Sciatic nerve (tissue), 2 donors: ENCODE measurements around the gene FBXL5. TPM values are rescaled to one million over a fixed set of nuclear protein-coding genes. Genes with fewer than 3 reads are reported as not detected.
A peak's percentile ranks its signal among the peaks of the same experiment; 100 is the strongest.

Experiments
- ATAC-seq: fragments of 200-7000 bp; cut with Tn5 transposase; one replicate; pipeline ENCODE4 v1.9.1; 2020; ENCODE audit warnings: mild to moderate bottlenecking, moderate library complexity
- DNase-seq: peaks from one replicate; pipeline ENCODE4 v3.0.0-alpha.2; 2020; ENCODE audit warnings: low spot score
- intact Hi-C: fragments of 100-400 bp; cut with DNase I; formaldehyde crosslinking; loops from one replicate; pipeline ENCODE4 v1.14.2; 2022
- total RNA-seq: library from RNA; stranded (reverse); fragmentation: NEBNext Ultra II Directional; extraction: Animal tissue kit (Norgen Biotek cat#: 25700); gene quantifications from one replicate; pipeline ENCODE4 v1.2.1, GENCODE V29; 2021
- donor health status: DM: no; HTN: no; CAD: no.
- donor health status: DM: no; HTN: no; CAD: no.

The FBXL5 gene
- total RNA-seq, 1 donor from 2014 or later: 97.4 TPM

DNA sequence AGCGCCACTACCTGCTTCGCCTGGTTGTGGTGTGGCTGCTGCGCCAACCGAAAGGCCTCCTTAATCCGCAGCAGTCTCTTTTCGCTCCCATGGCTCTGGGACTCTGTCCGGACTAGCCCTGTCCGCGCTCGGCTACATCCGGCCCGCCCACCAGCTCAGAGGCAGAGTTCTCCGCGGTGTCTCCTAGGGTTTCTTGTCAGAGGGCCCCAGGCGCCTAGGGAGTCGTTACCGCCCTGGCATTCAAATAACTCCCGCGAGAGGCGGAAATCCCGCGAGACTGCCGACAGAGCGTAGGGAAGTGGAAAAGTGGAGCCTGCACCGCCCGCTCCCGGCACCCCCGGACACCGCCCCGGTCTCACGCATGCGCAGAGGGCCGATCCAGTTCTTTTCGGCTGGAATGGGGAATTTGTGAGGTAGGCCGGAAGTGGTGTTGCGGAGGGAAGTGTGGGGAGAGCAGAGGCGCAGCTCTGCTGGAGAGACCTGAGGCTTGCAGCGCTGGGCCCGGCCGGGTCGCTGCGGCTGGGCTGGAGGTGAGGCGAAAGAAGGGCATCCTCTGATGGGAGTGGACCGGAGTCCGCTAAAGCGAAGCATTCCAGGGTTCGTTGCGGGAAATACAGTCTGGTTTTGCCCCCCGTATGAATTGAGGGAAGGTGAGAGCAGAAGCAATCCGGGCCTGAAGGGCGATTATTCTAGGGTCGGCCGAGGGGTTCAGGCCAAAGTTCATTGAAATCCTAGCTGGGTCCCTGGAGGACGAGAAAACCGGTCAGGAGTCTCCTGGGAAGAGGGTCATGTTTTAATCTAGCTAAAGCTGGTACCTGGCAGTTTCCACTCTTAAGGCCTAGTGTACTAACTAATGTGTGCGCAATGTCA, 26.4 kb upstream of the FBXL5 start, which contains the start of gene FAM200B:
Gene FAM200B, plus strand, starts transcription at position 456 of the 870 bp plus-strand sequence. CDS start 5,151 bp downstream, outside the sequence.
- intact Hi-C loops: no loop called here
- DNase-seq (peak; percentile 100), ATAC-seq (peak; percentile 99)

DNA sequence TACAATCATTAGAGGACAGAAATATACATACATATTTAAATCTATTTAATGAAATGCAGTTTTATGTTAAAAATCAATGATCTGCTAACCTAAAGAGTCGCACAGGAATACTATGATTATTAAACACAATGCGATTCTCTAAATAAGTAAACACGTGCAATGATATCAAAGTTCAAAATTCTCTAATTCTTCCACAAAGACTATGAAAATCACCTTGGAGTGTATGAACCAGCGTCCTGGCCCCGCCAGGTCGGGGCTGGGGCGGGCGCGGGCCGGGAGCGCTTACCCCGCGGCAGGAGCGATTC, 25.9 kb upstream of the FBXL5 start:
- intact Hi-C loops: no loop called here
- no peak for ATAC-seq
- DNase-seq: no peak

DNA sequence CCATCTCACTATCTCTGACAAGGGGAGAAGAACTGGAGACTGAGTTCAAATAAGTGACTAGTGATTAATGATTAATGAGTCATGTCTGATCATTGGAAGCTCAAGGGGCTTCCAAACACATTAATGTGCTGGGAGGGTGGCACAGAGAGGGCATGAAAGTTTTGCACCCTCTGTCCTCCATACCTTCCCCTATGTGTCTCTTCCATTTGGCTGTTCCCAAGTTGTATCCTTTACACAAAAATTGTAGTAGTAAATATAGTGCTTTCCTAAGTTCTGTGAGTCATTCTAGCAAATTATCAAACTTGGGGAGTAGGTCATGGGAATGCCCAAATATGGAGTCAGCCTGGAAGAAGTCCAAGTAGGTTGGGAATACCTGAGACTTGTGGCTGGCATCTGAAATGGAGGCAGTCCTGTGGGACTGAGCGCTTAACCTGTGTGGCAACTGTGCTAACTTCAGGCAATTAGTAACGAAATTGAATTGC, 22.4 kb upstream of the FBXL5 start:
- intact Hi-C loops: no loop called here
- DNase-seq (no peak), ATAC-seq (no peak)

DNA sequence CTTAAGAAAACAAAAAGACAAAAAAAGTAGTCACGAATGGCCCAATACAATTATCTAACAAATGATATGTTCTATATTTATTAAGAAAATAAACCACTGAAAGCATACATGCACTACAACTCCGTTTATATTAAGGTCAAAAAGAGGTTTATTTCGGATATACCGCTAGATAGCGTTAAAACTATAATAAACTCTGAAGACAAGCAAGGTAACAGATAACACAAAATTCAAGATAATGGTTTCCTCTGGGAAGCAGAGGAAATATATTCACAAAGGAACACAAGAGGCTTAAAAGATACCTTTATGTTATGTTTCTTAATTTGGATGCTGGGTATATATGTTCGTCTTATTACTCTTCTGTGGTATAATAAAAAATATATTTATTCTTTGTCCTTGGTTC, 21.7 kb upstream of the FBXL5 start:
- DNase-seq (no peak), ATAC-seq (no peak)
- intact Hi-C loops: no loop called here

DNA sequence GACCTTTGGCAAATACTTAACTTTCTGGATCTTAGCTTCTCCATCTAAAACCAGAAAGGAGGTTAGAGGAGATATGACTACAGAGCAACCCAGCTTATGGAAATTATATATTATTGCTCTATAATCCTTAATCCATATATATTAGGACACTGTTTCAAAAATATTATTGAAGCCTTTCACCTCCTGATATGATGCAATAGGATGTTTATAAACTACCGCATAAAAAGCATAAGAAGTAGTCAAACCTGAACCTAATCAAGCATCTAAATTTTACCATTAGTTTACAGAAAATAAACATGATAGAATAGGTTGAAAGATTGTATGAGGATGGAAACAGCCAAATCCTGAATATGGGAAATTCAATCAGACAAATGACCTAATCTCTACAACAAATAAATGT, 20.9 kb upstream of the FBXL5 start:
- ATAC-seq (no peak), DNase-seq (no peak)
- intact Hi-C loops: no loop called here

DNA sequence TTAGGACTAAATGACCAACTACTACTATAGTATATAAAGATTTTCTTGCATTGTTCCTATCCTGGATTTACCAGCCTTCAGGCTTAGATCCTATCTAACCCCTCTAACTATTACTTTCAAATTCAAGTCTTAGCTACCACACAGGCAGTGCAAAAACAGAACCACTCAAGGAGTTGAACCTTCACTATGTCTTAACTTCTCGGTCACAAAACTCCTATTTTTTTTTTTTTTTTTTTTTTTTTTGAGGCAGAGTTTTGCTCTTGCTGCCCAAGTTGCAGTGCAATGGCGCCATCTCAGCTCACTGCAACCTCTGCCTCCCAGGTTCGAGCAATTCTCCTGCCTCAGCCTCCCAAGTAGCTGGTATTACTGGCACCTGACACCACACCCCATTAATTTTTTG, 20.2 kb upstream of the FBXL5 start:
- intact Hi-C loops: no loop called here
- ATAC-seq (no peak), DNase-seq (no peak)

DNA sequence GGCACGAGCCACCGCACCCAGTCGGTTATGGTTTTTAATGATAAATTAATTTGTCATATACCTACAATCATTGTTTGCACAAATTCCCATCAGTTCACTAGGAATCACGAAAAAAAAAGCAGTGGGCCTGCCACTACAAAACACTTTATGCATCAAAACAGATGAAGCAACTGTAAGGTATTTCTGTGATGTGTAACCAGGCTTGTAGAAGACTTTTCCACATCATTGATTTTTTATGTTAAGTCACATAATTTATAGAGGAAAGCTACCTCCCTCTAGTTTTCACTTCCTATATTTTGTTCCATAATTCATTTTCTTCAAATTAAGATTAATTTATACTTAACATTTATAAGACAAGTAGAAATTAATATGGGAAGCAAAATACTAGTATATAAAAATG, 19.8 kb upstream of the FBXL5 start:
- ATAC-seq (no peak), DNase-seq (no peak)
- intact Hi-C loops: no loop called here

DNA sequence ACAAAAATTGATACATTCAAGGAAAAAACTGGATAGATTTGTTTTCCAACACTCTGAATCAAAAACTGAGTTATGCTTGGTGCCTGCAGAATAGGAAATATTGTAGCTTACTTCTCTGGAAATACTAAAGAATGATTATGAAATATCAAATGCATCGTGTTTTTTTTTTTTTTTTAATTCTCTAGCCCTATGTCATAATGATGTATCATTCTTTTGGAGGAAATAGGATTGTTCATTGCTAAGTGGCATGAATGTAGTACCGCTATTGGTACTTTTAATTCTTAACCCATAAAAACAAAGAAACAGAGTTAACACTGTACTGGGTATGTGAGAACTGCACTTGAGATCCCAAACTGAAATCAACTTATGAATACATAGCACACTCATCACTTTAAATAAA, 18.9 kb upstream of the FBXL5 start:
- DNase-seq (no peak), ATAC-seq (no peak)
- intact Hi-C loops: no loop called here

DNA sequence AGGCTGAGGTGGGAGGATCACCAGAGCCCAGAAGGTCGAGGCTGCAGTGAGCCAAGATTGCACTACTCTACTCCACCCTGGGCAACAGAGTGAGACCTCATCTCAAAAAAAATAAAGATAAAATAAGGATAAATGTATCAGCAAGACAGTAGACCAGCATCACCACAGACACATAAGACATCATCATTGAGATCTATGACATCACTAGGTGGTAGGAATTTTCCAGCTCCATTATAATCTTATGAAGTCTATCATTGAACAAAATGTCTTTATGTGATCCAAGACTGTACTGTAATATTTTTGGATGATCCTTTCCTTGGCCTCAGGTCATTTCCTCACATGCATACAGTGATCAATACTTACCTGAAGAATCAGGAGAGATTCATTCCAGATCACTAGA, 18.2 kb upstream of the FBXL5 start:
- DNase-seq (no peak), ATAC-seq (no peak)
- intact Hi-C loops: no loop called here

DNA sequence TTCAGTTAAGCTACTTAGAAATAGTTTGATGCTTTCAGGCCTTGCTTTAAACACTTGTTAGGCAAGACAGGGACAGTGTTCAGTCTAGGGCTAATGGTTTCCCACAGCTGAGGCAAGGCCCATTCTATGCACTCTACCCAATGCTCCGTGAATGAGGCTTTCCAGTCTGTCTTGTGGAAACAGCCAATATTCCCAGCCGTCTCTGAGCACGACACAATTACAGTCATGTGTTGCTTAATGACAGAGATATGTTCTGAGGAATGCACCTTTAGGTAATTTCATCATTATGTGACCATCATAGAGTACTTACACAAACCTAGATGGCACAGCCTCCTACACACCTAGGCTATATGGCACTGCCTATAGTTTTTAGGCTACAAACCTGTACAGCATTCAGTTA, 16.9 kb upstream of the FBXL5 start:
- intact Hi-C loops: no loop called here
- DNase-seq: no peak
- no peak for ATAC-seq

DNA sequence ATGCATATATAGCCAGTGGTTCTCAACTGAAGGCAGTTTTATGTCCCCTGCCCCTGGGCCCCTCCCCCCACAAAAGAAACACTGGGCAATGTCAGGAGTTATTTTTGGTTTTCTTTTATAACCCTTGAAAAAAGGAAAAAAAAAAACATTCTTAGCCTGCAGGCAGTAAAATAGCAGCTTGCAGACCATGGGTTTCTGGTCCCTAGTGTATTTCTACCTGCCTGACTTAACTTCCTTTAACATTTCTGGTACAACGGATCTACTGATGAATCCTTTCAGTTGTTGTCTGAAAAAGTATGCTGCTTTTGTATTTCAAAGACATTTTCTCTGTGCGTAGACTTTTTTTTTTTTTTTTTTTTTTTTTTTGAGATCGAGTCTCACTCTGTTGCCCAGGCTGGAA, 15.4 kb upstream of the FBXL5 start:
- DNase-seq: no peak
- ATAC-seq: no peak
- intact Hi-C loops: no loop called here

DNA sequence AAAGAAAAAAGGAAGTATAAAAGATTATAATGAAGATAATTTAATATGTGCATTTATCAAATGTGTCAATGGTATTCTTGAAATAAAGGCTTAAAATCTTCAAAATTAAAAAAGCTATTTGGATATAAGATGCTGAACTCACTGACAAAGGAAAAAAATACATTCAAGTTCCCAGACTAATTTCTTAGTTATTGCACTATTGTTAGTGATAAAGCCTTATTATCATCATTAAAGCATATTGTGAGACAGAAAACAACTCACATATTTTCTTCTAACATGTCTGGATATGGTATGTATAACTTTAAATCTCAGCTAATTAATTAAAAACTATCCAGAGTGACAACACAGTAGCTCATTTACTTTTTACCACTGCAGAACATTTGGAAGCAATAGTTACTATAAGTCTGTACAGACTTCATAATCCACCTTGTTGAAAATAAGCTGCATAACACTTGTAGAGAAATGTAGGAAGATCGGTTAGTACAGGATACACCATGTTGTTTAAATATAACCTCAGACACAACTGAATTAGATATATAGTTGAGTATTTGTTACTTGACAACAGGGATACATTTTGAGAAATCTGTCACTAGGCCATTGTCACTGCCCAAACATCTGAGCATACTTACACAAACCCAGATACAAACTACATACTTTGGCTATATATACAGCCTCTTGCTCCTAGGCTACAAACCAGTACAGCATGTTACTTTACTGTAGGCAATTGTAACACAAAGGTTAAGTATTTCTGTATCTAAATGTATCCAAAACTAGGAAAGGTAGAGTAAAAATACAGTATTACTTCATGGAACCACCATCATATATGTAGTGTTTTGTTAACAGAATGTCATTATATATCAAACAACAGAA, 13.6 kb upstream of the FBXL5 start:
- ATAC-seq (no peak), DNase-seq (no peak)
- intact Hi-C loops: no loop called here

DNA sequence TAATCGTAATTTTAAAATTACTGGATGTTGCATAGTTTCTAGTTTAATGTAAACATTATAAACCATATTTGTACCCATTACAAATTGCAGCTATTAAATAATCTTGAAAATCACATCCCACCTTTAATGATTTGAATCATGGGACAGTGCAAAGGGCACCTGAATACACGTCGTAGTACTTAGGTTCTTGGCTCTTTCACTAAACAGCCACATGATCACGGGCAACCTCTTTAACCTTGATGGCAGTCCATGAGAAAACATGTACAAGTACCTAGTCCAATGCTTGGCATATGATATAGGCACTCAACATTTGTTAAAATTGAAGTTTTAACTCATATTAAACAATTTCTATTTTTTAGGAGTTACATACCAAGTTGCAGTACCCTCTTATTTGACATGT, 11.8 kb upstream of the FBXL5 start:
- no peak for ATAC-seq
- intact Hi-C loops: no loop called here
- DNase-seq: no peak

DNA sequence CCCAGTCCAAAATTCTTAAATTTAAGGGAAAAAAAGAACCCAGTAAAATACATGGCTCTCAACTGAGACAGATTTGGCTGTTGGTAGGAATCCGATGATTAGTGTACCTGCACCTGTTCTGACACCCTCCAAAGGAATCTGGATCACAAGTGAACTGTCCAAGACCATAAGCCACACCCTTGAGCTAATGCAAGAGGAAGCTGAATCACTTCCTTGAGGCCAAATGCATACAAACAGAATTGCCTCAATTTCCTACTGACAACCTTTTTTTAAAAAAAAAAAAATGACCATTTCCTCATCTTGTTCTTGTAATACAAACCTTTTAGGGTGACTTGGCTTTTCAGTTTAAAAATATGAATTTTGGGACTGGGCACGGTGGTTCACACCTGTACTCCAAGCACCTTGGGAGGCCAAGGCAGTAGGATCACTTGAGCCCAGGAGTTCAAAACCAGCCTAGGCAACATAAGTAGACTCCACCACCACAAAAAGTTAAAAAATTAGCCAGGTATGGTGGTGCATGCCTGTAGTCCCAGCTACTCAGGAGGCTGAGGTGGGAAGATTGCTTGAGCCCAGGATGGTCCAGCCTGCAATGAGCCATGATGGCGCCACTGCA, 10.7 kb upstream of the FBXL5 start:
- intact Hi-C loops: no loop called here
- ATAC-seq: no peak
- no peak for DNase-seq

DNA sequence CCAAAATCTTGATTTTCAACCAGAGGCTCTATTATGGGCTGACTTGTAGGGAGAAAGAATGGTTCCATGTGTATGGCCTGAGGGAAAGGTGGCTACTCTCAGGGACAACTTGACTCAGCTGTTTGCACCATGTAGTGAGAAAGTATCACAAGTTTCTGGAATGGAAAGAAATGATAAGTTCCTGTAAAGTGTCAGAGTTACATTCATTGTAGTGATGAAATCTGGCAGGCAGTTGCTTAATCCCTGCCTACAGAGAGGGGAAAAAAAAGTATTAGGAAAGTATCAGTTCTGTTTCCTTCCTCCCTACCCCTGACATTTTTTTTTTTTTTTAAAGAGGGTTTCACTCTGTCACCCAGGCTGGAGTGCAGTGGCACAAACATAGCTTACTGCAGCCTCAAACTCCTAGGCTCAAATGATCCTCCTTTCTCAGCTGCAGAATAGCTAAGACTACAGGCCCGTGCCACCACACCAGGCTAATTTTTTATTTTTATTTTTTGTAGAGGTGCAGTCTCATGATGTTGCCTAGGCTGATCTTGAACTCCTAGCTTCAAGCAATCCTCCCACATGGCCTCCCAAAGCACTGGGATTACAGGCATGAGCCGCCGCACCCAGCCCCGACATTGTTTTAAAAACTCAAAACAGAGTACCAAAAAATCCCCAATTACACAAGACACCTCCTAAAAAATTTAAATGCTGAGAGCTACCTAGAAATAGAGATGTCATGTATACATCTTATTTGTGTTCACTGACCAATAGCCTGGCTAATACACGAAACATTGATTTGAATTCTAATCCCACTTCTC, 4.8 kb upstream of the FBXL5 start:
- DNase-seq (no peak), ATAC-seq (peak; percentile 44)
- intact Hi-C loops: no loop called here

DNA sequence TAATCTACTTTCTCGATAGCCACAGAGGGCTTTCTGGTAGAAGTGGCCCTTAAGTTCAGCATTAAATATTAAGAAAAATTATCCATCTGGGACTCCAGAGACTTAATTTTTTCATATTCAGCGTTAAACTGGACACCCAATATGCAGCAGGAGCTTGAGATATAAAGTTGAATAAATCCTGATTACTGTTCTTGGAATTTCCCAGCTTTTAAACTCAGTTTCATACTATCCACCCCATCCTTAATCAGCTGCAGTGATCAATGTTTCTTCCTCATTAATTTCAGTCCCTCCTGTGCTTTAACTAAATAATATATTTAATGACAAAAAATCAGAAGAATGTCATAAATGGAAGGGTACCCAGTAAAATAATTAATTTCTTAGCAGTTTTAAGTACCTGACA, 3.6 kb upstream of the FBXL5 start:
- intact Hi-C loops: no loop called here
- DNase-seq: no peak
- ATAC-seq: no peak

DNA sequence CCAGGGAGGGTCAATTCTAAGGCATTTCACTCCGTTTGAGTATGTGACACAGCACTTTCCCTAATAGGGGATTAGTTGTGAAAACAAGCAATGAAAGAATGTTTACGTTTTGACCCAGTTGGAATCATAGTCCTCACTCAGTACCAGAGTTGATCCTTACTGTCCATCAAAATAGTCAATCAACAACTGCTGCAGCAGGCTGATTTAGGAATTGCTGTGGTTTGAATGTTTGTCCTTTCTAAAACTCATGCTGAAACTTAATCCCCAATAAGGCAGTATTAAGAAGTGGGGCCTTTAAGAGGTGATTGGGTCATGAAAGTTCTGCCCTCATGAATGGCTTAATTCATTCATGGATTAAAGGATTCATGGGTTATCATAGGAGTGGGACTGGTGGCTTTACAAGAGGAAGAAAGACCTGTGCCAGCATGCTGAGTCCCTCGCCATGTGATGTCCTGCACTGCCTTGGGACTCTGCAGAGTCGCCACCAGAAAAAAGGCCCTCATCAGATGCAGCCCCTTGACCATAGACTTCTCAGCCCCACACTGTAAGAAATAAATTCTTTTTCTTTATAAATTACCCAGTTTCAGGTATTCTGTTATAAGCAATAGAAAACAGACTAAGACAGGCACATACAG, 3.1 kb upstream of the FBXL5 start:
- intact Hi-C loops: no loop called here
- ATAC-seq: no peak
- DNase-seq: no peak

DNA sequence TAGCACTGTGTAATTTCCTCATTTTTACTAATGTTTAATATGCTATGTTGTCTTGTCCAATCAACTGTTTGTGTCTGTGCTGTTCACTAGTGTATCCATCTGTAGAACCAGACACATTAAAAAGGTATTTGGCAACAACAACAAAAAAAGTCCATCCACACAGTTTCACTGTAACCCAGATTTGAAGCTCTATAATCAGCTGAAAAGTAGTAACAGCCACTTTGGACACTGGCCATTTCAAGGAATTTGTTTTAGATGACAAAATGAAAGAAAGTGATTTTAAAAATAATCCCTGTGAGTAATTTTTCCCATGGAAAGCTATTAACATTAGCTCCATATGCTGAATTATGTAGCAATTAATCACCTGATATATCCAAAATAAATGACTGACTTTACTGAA, 2.2 kb upstream of the FBXL5 start:
- ATAC-seq (no peak), DNase-seq (no peak)
- intact Hi-C loops: no loop called here

DNA sequence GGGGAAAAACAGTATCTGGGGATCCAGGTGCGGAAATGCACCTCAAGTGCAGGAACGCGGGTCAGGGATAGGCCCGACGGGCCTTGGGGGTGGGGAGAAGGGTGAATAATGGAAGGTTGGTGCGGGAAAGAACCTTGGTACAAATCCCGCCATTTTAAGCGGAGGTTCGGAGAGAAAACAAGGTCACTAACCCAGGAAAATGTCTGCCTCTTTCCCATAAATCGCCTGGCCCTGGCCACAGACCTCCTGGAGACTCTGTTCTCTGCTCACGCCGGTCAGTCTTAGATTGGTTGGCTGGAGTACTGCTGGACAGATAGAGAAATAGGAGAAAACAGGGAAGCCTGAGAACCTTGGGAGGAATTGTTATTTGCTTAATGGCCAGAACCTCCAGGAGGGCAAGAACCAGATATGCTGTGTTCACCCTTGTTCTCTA, 897 bp upstream of the FBXL5 start:
- ATAC-seq: peak; percentile 33
- intact Hi-C loops: no loop called here
- no peak for DNase-seq
